GM12875 (cell line): ENCODE data around the gene IREB2.
"Not testable (repeated sequence)": the region's sequence is repeated elsewhere in the genome, so short reads cannot be mapped to it uniquely, and the experiment has no call there.

Source experiments
- H3K4me3 ChIP-seq: one replicate; pipeline ENCODE4 v1.5.1; 2011; ENCODE audit warnings: low read depth, low read length, control low read depth
- TF ChIP-seq, protein P1 (sequence below): IDR thresholded peaks from 2 replicates; pipeline ENCODE4 v1.5.1; 2011; ENCODE audit warnings: low read depth, mild to moderate bottlenecking, control low read depth, inconsistent platforms, low read length, moderate library complexity, borderline replicate concordance; ENCODE audit not compliant: insufficient read depth

The IREB2 gene

DNA sequence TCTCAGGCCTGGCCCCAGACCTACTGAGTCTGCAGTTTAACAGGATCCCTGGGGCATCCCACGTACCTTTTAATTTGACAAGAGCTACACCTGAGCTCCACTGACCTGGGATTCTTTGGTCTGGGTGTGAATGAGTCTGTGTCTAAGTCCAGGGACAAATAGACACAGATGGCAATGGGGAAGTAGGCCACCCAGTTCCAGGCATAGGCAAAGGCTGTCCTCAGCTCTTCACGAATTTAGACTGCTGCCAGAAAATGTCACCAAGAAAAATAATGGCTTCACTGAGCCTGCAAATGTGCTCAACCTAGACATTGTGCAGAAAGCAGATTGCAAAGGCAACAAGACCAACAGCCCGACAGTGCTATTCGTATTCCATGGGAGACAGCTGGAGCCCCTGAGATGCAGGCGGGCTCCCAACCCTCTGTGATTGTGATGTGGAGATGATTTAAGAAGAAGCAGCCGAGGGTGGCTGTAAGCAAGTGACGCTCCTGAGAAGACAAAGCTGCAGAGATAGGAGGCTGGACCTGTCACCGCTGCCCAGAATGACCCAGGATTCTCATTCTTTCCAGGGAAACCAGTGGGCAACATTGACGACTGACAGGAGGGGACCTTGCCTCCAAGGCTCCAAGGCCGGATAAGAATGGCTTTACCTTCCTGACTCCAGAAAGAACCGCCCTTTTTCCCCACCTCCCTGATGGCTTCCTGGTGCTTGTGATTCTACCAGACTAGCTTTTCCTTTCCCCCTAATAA is 39.8 kb upstream of the IREB2 start:
- TF ChIP-seq, protein P1, sequence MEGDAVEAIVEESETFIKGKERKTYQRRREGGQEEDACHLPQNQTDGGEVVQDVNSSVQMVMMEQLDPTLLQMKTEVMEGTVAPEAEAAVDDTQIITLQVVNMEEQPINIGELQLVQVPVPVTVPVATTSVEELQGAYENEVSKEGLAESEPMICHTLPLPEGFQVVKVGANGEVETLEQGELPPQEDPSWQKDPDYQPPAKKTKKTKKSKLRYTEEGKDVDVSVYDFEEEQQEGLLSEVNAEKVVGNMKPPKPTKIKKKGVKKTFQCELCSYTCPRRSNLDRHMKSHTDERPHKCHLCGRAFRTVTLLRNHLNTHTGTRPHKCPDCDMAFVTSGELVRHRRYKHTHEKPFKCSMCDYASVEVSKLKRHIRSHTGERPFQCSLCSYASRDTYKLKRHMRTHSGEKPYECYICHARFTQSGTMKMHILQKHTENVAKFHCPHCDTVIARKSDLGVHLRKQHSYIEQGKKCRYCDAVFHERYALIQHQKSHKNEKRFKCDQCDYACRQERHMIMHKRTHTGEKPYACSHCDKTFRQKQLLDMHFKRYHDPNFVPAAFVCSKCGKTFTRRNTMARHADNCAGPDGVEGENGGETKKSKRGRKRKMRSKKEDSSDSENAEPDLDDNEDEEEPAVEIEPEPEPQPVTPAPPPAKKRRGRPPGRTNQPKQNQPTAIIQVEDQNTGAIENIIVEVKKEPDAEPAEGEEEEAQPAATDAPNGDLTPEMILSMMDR = no peak

DNA sequence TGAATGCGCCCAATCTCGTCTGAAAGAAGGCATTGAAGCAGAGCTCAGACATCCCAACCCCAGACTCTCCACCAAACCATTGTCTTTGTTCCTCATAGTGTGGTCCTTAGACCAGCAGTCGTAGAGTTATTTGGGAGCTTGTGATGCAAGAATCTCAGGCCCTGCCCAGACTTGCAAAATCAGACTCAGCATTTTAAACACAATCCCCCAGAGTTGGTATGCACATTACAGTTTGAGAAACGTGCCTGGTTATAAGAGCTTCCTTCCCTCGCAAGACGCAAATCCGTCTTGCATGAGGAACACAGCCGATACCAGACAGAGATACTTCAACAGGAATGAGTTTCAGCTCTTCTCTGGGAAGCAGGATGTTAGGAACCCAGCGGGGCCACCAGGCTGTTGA is 38.9 kb upstream of the IREB2 start:
- no peak overlapping the region for H3K4me3 ChIP-seq
- TF ChIP-seq, protein P1 = no peak

More for the DNA sequence above, 39.8 kb upstream of the IREB2 start:
- no peak overlapping the region for H3K4me3 ChIP-seq

DNA sequence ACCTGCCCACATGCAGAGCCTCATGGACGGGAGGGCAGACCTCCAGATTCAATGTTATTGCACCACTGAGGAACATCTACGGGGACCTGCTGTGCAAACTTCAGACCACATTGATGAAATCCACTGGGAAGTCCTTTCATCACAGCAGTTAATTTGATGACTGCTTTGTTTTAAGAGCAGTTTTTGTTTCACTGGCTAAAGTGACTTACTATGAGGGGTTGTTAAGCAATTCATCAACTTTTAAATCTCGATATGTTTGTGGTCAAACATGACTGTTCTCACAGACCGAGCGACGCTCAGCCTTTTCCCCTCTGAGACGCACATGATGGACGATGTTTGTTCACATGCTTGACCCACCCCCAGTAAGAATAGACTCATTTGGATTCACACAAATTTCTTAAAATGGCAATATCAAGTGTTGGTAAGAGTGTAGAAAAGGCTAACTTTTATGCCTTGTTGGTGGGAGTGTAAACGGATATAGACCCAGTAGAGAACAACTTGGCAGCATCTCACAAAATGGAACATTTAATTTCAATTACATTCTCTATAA is 35.9 kb upstream of the IREB2 start:
- TF ChIP-seq, protein P1 = no peak
- H3K4me3 ChIP-seq = no peak overlapping the region

DNA sequence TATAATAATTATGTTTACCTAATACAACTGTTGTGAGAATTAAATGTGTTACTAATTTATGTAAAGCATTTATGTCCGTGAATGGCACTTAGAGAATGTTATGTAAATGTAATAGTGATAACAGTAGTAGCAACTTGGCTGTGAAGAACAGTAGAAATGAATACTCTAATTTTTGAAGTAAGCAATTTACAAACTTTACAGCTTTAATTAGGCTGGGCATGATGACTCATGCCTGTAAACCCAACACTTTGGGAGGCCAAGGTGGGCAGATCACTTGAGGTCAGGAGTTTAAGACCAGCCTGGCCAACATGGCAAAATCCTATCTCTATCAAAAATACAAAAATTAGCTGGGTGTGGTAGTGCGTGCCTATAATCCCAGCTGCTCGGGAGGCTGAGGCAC is 33.9 kb upstream of the IREB2 start:
- TF ChIP-seq, protein P1 = no peak
- H3K4me3 ChIP-seq = no peak overlapping the region

DNA sequence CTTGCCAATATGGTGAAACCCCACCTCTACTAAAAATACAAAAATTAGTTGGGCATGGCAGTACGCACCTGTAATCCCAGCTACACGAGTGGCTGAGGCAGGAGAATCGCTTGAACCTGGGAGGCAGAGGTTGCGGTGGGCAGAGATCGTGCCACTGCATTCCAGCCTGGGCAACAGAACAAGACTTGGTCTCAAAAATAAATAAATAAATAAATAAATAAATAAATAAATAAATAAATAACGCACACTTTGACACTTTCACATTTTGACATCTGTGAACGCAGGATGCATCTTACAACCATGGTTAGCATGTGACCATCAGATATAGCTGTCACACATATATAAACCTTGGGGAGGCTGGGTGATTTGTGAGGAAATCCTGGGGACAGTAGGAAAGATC is 33.2 kb upstream of the IREB2 start:
- not testable (repeated sequence) for H3K4me3 ChIP-seq

DNA sequence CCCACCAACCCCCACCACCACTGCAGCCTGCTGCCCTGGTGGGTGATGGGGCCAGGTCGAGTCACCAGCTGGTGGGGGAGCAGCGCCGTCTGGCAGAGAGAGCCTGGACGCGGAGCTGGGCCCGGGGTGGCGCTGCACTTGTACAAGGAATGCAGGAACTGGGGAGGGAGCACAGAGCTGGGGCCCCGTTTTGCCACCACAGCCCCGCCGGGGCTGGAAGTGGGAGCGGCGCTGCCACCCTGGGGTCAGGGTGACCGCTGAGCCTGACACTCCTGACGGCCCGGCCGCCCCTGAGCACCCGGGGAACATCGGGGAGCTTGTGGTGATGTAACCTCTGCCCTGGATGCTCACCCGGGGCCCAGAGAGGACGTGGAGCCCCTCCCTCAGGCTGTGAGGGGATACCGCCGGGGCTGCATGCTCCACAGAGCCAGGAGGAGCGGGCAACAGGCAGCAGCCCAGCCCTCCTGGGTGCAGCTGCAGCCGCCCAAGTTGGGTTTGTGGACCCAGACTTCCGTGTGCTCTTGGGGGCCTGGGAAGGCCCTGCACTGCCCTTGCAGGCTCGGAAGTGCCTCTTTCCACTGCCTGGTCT is 32.6 kb upstream of the IREB2 start:
- TF ChIP-seq, protein P1 = no peak
- no peak overlapping the region for H3K4me3 ChIP-seq

DNA sequence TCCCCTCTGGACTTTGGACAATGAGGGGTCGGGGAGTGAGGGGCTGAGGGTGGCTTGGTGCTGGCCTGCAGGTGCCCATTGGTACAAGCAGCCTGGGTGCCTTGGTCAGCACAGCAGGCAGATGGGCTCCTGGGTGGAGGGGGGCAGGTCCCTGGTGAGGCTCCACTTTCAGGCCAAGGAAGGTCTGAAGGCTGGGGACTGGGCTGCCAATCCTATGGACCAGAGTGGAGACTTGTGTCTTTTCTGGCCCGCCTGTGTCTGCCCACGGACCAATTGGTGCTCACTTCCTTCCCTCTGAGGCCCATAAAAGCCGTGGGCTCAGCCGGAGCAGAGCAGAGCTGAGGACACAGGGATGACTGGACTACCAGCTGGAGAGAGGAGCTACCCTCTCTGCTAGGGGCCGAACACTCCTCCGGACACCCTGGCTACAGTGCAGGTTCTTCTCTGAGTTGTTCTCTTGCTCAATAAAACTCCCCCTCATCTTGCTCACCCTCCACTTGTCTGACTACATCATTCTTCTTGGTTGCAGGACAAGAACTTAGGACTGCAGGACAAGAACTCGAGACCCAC is 31.9 kb upstream of the IREB2 start:
- no peak overlapping the region for H3K4me3 ChIP-seq
- TF ChIP-seq, protein P1 = no peak
